ENCODE data around the gene GJB4.
"Not testable (repeated sequence)": the region's sequence is repeated elsewhere in the genome, so short reads cannot be mapped to it uniquely, and the experiment has no call there.

The GJB4 gene

DNA sequence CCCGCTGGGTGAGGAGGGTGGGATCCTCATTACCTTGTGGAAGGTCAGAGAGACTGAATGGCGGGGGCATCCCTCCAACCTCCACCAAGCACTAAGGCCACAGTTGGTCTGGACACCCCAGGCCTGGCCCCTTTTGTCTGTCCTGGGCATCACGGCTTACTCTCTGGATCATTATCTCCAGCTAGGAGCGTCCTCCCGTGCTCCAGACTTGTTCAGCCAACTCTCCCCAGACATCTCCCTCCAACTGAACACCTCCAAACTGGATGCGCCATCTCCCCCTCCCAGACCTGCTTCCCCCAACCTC, 11.9 kb upstream of the GJB4 start:
- FAIRE-seq, result no peak

DNA sequence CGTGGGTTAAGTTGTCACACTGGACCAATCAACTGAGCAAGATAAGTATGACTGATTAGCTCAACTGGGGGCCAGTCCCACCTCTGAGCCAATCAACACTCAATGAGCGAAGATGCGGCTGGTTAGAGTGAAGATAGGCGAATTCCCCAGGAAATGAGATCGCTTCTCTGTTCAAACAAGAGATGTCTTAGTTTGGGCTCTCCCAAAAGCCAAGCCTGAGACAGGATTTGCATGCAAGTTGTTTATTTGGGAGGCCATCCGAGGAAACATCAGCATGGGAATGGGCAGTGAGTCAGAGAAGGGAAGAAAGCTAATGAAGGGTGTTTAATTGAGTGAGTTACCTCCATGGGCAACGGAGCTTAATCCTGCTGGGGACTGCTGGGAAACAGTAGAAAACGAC, 9.5 kb upstream of the GJB4 start:
- FAIRE-seq, result no peak

DNA sequence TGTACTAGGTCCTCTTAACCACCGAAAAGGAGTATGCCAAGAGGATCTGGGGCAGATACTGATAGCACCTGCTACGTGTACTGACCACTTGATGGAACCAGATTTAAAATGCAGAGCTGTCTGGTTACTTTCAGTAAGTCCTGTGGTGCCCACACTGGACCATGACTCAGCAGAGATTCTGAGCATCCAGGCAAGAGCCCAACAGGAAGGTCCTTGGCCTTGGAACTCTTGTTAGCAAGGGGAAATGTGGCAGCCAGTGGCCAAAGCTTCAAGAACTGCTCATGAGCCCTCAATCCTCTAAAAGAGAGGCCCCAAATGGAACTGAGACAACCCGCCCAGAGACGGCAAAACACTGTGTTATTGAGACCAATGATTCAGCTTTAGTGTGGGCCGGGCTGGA, 8.9 kb upstream of the GJB4 start:
- FAIRE-seq, result no peak

DNA sequence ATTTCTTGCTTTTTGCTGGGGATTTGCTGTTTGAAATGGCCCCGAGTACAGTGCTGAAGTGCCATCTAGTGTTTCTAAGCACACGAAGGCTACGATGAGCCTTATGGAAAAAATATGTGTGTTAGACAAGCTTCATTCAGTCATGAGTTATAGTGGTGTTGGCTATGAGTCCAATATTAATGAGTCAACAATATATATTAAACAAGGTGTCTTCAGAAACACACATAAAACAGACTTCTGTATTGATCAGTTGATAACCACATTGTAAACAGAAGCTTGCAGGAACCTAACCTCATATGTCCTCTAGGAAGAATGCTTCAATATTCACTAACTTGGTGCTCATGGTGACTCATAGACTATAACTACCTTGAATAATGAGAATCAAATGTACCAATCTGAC, 6.4 kb upstream of the GJB4 start:
- no peak for FAIRE-seq

DNA sequence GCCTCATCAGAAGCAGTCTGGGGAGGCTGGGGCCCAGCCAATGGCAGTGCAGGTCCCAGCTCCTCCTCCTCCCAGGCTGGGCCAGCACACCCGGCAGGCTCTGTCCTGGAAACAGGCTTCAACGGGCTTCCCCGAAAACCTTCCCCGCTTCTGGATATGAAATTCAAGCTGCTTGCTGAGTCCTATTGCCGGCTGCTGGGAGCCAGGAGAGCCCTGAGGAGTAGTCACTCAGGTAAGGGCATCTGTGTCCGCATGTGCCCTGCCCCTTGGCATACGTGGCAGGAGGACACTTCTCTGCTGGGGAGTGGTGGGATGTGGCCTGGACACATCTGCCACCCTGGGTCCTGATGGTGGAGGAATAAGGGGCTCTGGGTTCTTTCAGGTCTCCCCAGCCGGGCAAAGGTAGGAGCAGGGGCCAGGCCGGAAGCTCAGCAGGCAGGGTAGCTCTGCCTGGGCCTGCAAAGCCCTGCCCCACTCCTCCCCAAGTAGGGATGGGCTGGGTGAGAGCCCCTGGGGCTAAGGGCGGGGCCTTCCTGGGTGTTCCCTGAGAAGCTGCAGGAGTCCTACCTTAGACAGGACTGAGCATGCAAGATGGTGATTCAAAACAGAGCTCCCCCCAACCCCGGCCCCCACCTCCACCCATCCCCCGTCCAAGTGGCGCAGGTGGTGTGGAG, 4.4 kb upstream of the GJB4 start, which contains the start of gene GJB5:
GJB5 (plus strand) TSS at position 84 of the 674 bp plus-strand sequence. CDS start 2,284 bp downstream, outside the sequence.
- FAIRE-seq, result no peak

DNA sequence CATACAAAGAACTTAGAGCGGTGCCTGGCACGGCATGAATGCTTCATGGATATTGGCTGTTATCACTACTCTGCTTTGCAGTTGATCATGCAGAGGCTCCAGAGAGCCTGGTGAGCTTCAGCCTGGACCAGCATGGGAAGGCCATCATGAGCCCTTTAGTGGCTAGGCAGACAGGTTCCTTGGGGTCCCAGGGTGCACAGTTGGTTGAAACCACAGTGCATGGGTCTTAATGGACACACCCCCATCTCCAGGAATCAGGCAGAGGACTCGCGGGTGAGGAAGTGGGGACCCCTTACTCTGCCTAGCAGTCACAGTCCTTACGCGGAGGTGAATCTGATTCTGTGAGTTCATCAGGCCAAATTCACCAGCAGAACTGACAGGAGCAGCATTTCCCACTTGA, 3.6 kb upstream of the GJB4 start:
- FAIRE-seq, result no peak

DNA sequence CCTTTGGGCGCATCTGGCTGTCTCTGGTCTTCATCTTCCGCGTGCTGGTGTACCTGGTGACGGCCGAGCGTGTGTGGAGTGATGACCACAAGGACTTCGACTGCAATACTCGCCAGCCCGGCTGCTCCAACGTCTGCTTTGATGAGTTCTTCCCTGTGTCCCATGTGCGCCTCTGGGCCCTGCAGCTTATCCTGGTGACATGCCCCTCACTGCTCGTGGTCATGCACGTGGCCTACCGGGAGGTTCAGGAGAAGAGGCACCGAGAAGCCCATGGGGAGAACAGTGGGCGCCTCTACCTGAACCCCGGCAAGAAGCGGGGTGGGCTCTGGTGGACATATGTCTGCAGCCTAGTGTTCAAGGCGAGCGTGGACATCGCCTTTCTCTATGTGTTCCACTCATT, 2.2 kb upstream of the GJB4 start:
- no peak for FAIRE-seq

DNA sequence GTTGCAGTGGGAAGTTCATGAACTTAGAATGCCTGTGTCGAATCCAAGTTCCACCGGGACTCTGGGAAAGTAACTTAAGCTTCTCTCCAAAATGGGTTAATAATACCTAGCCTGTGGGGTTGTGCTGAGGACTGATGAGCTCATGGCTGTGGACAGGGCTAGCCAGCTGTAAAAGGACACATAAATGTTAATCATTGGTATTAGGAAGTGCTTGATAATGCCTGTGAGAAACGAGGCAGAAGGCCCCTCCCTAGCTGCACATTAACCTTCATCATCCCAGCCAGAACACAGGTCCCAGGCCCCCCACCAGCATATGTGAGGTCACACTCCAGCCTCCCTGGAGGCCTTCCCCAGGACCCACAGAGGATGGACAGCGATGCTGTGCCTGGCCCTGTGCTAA, 789 bp upstream of the GJB4 start:
- FAIRE-seq, result no peak

DNA sequence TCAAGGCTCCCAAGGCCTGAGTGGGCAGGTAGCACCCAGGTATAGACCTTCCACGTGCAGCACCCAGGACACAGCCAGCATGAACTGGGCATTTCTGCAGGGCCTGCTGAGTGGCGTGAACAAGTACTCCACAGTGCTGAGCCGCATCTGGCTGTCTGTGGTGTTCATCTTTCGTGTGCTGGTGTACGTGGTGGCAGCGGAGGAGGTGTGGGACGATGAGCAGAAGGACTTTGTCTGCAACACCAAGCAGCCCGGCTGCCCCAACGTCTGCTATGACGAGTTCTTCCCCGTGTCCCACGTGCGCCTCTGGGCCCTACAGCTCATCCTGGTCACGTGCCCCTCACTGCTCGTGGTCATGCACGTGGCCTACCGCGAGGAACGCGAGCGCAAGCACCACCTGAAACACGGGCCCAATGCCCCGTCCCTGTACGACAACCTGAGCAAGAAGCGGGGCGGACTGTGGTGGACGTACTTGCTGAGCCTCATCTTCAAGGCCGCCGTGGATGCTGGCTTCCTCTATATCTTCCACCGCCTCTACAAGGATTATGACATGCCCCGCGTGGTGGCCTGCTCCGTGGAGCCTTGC, 1.7 kb downstream of the GJB4 start:
- no peak for FAIRE-seq

DNA sequence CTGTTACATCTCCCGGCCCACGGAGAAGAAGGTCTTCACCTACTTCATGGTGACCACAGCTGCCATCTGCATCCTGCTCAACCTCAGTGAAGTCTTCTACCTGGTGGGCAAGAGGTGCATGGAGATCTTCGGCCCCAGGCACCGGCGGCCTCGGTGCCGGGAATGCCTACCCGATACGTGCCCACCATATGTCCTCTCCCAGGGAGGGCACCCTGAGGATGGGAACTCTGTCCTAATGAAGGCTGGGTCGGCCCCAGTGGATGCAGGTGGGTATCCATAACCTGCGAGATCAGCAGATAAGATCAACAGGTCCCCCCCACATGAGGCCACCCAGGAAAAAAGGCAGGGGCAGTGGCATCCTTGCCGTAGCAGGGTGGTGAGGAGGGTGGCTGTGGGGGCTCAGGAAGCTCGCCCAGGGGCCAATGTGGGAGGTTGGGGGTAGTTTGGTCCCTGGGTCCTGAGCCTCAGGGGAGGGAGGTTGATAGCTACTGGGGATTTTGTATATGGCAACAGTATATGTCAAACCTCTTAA, 2.3 kb downstream of the GJB4 start:
- FAIRE-seq, result no peak

DNA sequence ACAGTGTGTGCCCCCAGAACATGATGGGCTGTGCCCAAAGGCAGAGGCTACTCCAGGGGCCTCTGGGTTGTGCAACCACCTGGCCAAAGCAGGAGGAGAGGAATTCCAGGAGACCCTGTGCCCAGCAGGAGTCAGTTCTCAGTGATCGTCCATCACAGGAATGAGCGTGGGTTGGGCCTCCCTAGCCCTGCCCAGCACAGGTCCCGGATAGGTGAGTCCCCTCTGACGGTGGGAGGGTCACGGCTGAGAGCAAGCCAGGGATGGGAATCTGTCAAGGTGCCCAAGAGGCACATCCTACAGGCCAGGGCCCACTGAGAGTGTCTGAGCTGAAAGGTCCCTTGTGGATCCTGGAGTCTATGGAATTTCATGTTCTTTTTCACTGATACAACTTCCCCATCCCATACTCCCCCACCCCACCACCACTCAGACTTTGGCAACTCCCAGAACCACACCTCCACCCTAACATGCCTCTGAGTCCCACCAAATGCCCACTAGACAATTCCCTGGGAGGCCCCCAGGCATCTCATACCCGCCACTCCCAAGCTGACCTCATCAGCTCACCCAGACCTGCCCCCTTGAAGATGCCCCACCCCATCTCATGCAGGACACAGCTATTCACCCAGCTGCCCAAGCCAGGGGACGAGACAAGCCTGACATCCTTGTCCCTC, 3.1 kb downstream of the GJB4 start:
- no peak for FAIRE-seq

DNA sequence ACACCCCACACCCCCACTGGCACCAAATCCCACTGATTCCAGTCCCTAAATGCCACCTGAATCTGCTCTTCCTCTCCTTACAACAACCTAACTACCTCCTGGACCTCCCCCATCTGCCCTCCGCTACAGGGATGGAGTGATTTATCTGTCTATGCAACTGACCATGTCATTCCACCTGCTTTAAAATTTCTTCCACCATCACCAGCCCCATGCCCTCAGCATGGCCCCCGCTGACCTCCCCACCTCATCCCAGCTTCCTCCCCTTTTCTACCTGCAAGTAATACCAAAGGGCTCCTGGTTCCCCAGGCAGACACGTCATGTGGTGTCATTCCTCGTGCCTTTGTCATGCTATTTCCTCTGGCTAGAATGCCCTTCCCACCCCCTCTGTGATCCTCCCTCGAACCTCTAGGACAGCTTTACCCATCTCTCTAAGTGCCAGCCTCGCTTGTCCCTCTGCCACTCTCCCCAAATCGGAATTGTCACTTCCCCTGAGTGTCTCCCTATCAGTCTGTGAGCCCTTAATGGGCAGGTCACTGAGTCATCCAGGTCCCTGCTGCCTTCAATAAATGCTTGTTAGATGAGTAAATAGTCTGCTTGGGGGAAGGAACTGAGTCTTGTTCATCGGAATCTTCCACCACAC, 3.7 kb downstream of the GJB4 start:
- no peak for FAIRE-seq

DNA sequence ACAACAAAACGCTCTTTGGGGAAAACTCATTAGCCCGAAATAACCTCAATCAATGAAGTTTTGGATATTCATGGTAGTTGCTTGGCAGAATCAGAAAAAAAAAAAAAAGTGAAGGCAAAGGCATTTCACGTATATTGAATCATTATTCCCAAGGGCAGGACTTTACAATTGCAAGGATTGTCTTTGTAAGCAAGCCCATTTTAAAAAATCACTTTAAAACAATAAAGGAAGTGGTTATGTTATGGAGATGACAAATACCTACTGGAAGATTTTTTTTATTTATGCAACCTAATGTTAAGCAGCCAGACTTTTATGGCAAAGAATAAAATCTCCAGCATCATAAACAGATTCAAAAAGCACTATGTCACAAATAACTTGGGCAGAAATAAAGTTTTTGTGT, 9.3 kb downstream of the GJB4 start:
- FAIRE-seq, result no peak

DNA sequence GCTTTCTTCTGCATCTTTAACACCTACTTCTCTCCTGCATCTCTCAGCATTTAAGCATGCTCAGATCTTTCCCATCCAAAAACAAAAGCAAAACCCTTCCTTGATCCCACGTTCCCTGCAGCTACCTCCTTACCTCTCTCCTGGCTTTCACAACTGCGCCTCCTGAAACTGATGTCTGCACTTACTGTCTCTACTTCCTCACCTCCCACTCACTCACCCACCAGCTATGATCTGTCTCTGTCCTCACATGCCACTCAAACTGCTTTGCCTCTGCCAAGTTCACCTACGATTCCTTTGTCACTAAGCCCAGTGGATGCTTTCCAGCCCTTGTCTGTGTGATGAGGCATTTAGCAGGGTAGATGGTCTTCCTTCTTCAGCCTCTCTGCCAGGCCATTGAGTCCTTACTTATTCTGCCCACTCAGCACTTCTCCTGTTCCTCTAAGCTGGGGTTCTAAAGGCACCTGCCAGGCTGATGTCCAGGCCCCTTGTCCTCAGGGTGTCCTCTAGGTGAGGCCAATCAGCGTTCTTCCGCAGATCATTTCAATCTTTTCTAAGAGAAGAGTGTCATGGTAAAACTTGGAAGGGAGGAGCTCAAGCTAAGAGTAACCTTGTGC, 11.5 kb downstream of the GJB4 start:
- FAIRE-seq, result no peak

DNA sequence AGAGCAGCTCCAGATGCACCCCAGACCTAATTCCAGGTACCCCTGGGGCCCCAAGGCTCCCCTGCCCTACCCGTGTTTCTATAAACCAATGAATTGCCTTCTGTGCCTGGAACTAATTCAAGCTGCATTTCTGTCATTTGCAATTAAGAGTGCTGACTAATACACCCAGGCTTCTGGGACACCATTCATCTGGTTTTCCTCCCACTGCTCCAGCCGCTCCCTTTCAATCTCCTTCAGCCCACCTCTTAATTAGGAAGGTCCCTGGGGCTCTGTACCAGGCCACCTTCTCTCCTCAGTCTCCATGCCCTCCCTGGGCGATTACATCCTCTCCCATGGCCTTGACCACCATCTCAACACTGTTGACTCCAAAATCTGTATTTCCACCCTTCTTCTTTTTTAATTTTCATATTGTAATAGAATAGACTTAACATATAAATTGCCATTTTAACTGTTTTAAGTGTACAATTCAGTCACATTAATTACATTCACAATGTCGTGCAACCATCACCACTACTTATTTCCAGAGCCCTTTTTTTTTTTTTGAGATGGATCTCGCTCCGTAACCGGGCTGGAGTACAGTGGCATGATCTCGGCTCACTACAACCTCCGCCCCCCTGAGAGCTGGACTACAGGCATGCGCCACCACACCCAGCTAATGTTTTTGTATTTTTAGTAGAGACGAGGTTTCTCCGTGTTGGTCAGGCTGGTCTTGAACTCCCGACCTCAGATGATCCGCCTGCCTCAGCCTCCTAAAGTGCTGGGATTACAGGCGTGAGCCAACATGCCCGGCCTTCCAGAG, 12.2 kb downstream of the GJB4 start:
- FAIRE-seq, result no peak

DNA sequence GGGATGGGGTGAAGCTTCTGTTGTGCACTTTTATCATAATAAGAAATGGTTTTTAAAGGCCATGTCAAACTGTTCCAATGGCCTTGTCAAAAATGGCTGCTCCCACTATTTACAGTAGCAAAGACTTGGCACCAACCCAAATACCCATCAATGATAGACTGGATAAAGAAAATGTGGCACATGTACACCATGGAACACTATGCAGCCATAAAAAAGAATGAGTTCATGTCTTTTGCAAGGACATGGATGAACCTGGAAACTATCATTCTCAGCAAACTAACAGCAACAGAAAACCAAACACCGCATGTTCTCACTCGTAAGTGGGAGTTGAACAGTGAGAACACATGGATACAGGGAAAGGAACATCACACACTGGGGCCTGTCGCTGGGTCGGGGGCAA, 13.6 kb downstream of the GJB4 start:
- FAIRE-seq, result not testable (repeated sequence)

DNA sequence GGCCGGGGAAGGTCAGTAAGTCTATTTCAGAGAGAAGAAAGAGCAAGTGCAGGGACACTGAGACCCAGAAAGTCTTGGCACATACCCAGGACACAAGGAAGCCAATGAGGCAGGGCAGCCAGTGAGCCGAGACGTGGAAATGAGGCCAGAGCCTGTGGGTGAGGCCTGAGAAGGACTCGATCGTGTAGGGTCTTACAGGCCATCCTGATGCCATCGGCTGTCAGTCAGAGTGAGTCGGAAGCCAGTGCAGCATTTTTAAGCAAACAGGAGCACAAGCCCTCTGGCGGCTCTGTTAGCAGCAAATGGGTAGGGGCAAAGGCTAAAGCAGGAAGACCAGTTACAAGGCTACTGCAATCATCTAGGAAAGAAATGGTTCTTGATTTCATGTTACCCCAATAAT, 15.4 kb downstream of the GJB4 start:
- FAIRE-seq, result no peak

DNA sequence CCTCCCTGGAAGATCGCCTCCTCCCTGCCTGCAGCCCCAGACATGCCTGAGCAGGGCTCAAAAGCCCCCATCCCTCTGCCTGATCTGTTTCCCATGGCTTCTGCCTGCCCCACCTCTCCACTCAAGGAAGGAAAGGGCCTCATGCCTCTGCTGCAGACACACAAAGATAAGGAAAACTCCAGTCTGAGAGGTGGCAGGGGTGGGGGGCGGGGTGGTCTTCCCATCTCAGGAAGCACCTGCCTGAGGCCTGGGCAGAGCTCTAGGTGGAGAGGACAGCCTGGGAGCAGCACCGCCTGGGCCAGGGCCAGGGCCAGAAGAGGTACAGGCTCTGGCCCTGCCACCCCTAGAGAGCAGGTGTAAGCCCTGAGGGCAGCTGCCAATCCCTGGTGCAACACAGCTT, 17.4 kb downstream of the GJB4 start:
- no peak for FAIRE-seq

DNA sequence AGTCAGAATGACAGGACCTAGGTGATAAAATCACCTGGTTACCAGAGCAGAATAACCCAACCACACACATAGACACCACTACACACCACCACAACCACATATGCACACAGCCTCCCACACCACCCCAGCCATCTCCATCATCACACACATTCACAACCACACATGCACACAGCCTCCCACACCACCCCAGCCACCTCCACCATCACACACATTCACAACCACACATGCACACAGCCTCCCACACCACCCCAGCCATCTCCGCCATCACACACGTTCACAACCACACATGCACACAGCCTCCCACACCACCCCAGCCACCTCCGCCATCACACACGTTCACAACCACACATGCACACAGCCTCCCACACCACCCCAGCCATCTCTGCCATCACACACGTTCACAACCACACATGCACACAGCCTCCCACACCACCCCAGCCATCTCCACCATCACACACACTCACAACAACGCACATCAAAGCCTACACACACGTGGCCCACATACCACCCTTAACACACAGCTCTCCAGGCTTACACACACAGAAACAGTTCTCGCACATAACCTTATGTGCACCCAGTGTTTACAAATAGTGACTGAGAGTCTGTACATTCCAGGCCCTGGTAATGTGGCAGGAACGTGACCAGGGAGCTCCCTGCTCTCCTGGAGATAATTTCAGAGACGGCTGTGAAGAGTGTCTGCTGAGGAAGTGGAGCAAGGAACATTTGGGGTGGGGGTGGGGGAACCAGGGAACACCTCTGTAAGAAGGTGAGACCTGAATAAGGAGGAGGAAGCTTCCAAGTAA, 18.2 kb downstream of the GJB4 start:
- FAIRE-seq, result no peak

DNA sequence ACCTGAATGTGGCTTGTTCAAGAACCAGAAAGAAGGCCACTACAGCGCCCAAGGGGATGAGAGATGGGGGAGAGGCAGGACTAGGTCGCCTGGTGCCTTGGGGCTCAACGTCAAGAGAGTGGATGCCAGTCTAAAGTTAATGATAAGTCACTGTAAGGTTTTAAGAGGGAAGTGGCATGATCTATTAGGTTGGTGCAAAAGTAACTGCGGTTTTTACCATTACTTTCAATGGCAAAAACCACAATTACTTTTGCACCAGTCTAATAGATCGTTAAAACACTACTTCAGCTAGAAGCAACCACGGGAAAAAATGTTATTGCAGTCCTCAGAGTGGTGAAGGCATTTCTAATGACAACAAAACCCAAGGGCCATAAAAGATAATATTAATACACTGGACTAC, 18.8 kb downstream of the GJB4 start:
- FAIRE-seq, result no peak

DNA sequence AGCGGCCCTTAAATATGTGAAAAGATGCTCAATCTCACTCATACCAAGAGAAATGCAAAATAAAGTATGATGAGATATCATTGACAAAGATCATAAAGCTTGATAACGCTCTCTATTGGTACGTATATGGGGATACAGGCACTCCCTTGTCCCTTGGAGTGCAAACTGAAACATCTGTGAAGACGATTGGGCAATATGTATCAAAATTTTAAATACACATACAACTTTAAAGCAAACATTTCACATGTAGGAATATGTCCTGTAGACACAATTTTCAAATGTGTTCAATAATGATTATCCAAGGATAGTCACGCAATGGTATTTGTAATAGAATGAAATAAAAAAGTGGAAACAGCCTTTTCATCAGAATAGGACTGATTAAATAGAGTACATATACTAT, 19.5 kb downstream of the GJB4 start:
- FAIRE-seq, result no peak

DNA sequence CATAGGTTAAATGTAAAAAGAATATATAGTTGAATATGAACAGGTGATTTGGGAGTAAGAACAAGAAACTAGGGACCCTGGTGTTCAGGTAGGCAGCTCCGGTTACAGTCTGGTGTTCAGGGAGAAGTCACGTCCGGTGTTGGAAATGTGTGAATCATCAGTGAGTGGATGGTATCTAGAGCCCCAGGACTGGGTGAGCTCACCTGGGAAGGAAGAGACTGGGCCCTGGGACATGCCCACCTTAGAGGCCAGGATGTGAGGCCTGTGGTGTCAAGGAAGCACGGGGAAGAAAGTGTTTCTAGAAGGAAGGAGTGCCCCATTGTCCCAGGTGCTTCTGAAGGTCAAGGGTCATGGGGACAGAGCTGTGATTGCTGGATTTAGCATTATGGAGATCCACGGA, 20.0 kb downstream of the GJB4 start:
- FAIRE-seq, result no peak

Data from TTC549 (cell line).